ENCODE measurements around the gene RFX4. TPM values are rescaled to one million over a fixed set of nuclear protein-coding genes. Genes with fewer than 3 reads are reported as not detected.

Gene RFX4
- total and polyA plus RNA-seq, 2 of the 13 experiments (the other 11 are each of a cell fraction or from before 2014, with no cell fraction given) = not detected

DNA sequence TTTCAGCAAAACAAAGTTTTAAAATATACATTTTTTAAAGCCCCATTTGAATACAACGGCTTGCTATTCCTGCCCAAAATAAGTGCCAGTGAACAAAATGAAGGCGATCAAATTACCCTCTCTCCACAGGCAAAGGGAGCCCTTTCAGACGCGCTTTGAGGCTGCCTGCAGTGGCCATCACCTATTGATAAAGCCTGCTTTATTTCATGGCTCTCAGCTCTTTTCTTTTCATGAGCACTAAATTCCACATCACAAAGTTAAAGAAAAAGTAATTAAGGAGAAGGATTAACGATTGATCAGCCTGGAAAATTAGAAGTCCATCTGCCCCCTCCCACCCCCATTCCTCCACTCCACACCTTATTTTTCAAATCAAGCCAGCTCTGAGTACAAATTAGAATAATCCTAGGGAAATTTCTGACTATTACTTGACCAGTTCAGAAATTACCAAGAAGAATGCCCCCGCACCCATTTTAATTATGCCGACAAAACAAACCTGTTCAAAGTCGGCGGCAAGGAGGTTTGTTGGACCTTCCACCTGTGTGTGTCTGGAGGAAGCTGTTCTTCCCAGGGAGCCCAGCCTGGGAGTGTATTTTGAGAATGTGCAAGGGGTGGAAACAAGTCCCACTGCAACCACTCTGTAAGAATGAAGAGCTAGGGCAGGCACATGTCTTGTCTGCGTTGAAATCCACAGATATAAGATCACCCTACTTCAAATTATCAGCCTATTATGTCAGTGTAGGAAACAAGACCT lies 127.5 kb downstream of the RFX4 start:
- POLR2A ChIA-PET = no interaction called here
- BruUV-seq (replicated peaks) = no TSS peak

More for the DNA sequence above, 127.5 kb downstream of the RFX4 start:
- in situ Hi-C loops (cut with HindIII; ENCODE audit: extremely low pct_ligation_motif_present, low pct_unique_long_range_greater_than_20kb) (no loop called here), intact Hi-C loops (cut with micrococcal nuclease; ENCODE audit: unreplicated experiment) (no loop called here)
- no peaks in the 10 kb centered on the region for H4K20me1 ChIP-seq (ENCODE audit: insufficient read depth, low read length)
- no peaks in the 10 kb centered on the region for H3K36me3 ChIP-seq (replicated peaks in 1 of 2; ENCODE audit: control insufficient read depth in 1 of 2, insufficient read depth in 2 of 2, low read length in 2 of 2)
- H3K9ac ChIP-seq (ENCODE audit: insufficient read depth, low read depth, low read length) = no peak overlapping the region
- no peaks in the 10 kb centered on the region for H3K79me2 ChIP-seq (ENCODE audit: insufficient read depth, low read length)
- ATAC-seq = no peak
- H3K27ac ChIP-seq (ENCODE audit: extremely low read length, insufficient read depth, low read length) = no peak overlapping the region
- no peak overlapping the region for H2AFZ ChIP-seq (ENCODE audit: low read length)
- no peak overlapping the region for H3K4me3 ChIP-seq (replicated peaks in 1 of 3; ENCODE audit: insufficient read depth in 1 of 3, low read depth in 2 of 3, low read length in 3 of 3)
- peaks cover 5% of the 10 kb centered on the region; the same call in 1 of the 2 replicates for H3K4me1 ChIP-seq (ENCODE audit: insufficient read depth, low read length)
- no peak for TF ChIP-seq SATB2 (CRISPR knock-in tag; IDR thresholded peaks at IDR 0.05)
- TF ChIP-seq, protein P1, sequence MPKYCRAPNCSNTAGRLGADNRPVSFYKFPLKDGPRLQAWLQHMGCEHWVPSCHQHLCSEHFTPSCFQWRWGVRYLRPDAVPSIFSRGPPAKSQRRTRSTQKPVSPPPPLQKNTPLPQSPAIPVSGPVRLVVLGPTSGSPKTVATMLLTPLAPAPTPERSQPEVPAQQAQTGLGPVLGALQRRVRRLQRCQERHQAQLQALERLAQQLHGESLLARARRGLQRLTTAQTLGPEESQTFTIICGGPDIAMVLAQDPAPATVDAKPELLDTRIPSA (CRISPR knock-in tag; IDR thresholded peaks at IDR 0.05; ENCODE audit: borderline replicate concordance) = no peak
- no peak for TF ChIP-seq KDM6A (CRISPR knock-in tag; IDR thresholded peaks at IDR 0.05; ENCODE audit: low read depth)
- TF ChIP-seq, protein P2, sequence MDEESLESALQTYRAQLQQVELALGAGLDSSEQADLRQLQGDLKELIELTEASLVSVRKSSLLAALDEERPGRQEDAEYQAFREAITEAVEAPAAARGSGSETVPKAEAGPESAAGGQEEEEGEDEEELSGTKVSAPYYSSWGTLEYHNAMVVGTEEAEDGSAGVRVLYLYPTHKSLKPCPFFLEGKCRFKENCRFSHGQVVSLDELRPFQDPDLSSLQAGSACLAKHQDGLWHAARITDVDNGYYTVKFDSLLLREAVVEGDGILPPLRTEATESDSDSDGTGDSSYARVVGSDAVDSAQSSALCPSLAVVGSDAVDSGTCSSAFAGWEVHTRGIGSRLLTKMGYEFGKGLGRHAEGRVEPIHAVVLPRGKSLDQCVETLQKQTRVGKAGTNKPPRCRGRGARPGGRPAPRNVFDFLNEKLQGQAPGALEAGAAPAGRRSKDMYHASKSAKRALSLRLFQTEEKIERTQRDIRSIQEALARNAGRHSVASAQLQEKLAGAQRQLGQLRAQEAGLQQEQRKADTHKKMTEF (CRISPR knock-in tag; IDR thresholded peaks at IDR 0.05) = no peak
- TF ChIP-seq, protein P3, sequence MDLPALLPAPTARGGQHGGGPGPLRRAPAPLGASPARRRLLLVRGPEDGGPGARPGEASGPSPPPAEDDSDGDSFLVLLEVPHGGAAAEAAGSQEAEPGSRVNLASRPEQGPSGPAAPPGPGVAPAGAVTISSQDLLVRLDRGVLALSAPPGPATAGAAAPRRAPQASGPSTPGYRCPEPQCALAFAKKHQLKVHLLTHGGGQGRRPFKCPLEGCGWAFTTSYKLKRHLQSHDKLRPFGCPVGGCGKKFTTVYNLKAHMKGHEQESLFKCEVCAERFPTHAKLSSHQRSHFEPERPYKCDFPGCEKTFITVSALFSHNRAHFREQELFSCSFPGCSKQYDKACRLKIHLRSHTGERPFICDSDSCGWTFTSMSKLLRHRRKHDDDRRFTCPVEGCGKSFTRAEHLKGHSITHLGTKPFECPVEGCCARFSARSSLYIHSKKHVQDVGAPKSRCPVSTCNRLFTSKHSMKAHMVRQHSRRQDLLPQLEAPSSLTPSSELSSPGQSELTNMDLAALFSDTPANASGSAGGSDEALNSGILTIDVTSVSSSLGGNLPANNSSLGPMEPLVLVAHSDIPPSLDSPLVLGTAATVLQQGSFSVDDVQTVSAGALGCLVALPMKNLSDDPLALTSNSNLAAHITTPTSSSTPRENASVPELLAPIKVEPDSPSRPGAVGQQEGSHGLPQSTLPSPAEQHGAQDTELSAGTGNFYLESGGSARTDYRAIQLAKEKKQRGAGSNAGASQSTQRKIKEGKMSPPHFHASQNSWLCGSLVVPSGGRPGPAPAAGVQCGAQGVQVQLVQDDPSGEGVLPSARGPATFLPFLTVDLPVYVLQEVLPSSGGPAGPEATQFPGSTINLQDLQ (CRISPR knock-in tag; IDR thresholded peaks at IDR 0.05) = no peak
- TF ChIP-seq, protein P4, sequence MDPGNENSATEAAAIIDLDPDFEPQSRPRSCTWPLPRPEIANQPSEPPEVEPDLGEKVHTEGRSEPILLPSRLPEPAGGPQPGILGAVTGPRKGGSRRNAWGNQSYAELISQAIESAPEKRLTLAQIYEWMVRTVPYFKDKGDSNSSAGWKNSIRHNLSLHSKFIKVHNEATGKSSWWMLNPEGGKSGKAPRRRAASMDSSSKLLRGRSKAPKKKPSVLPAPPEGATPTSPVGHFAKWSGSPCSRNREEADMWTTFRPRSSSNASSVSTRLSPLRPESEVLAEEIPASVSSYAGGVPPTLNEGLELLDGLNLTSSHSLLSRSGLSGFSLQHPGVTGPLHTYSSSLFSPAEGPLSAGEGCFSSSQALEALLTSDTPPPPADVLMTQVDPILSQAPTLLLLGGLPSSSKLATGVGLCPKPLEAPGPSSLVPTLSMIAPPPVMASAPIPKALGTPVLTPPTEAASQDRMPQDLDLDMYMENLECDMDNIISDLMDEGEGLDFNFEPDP (CRISPR knock-in tag; conservative IDR thresholded peaks at IDR 0.05) = no peak
- TF ChIP-seq, protein P5, sequence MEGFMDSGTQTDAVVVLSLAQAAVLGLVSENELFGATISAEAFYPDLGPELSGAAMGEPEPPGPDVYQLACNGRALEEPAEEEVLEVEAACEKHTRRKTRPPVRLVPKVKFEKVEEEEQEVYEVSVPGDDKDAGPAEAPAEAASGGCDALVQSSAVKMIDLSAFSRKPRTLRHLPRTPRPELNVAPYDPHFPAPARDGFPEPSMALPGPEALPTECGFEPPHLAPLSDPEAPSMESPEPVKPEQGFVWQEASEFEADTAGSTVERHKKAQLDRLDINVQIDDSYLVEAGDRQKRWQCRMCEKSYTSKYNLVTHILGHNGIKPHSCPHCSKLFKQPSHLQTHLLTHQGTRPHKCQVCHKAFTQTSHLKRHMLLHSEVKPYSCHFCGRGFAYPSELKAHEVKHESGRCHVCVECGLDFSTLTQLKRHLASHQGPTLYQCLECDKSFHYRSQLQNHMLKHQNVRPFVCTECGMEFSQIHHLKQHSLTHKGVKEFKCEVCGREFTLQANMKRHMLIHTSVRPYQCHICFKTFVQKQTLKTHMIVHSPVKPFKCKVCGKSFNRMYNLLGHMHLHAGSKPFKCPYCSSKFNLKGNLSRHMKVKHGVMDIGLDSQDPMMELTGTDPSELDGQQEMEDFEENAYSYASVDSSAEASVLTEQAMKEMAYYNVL (CRISPR knock-in tag; IDR thresholded peaks at IDR 0.05; ENCODE audit: borderline replicate concordance) = no peak
- TF ChIP-seq HHEX (CRISPR knock-in tag; IDR thresholded peaks at IDR 0.05) = no peak
- TF ChIP-seq, protein P6, sequence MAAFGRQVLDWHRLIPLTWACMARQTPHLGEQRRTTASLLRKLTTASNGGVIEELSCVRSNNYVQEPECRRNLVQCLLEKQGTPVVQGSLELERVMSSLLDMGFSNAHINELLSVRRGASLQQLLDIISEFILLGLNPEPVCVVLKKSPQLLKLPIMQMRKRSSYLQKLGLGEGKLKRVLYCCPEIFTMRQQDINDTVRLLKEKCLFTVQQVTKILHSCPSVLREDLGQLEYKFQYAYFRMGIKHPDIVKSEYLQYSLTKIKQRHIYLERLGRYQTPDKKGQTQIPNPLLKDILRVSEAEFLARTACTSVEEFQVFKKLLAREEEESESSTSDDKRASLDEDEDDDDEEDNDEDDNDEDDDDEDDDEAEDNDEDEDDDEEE (CRISPR knock-in tag; IDR thresholded peaks at IDR 0.05) = no peak
- DNase-seq (ENCODE audit: low spot score) = no peak
- no peaks in the 10 kb centered on the region for H3K9me3 ChIP-seq (ENCODE audit: low read length)
- no peak for FAIRE-seq
- 68% methylated on average over 10 of the region's 10 CpGs for WGBS (ENCODE audit: low lambda C conversion rate)
- CTCF ChIA-PET (ENCODE audit: low intra/inter-chr PET ratio, low total read pairs) = no interaction called here
- H3K4me2 ChIP-seq (ENCODE audit: low read depth, low read length) = no peak overlapping the region
- H3K27me3 ChIP-seq (ENCODE audit: control insufficient read depth in 1 of 2, insufficient read depth in 2 of 2, low read length in 2 of 2) = peaks cover 0 to 6% of the 10 kb centered on the region in 2 experiments; a peak in 1 of 5 replicates
